Activated naive CD8-positive, alpha-beta T cell treated with anti-CD3 and anti-CD28 coated beads, Interleukin-2, amount 50 U/mL, for 24 hours (primary cell): ENCODE data around the gene EXOC3L1.

Experiments
- ATAC-seq: fragments of 150-1000 bp; cut with Tn5 transposase; one replicate; pipeline ENCODE4 v1.10.0; 2021
- DNase-seq: peaks from one replicate; pipeline ENCODE4 v3.0.0; 2021
- H3K27ac Mint-ChIP-seq: one replicate; pipeline ENCODE4 v1.8.0; 2021; ENCODE audit warnings: mild to moderate bottlenecking, mixed read lengths
- H3K27me3 Mint-ChIP-seq: one replicate; pipeline ENCODE4 v1.8.0; 2021; ENCODE audit warnings: mixed read lengths
- H3K36me3 Mint-ChIP-seq: one replicate; pipeline ENCODE4 v1.8.0; 2021; ENCODE audit warnings: low read depth, mixed read lengths
- H3K4me1 Mint-ChIP-seq: one replicate; pipeline ENCODE4 v1.8.0; 2021; ENCODE audit warnings: mixed read lengths
- H3K4me3 Mint-ChIP-seq: one replicate; pipeline ENCODE4 v1.8.0; 2021; ENCODE audit warnings: mild to moderate bottlenecking, moderate library complexity, mixed read lengths
- H3K9me3 Mint-ChIP-seq: one replicate; pipeline ENCODE4 v1.8.0; 2021; ENCODE audit warnings: mixed read lengths

EXOC3L1 gene

DNA sequence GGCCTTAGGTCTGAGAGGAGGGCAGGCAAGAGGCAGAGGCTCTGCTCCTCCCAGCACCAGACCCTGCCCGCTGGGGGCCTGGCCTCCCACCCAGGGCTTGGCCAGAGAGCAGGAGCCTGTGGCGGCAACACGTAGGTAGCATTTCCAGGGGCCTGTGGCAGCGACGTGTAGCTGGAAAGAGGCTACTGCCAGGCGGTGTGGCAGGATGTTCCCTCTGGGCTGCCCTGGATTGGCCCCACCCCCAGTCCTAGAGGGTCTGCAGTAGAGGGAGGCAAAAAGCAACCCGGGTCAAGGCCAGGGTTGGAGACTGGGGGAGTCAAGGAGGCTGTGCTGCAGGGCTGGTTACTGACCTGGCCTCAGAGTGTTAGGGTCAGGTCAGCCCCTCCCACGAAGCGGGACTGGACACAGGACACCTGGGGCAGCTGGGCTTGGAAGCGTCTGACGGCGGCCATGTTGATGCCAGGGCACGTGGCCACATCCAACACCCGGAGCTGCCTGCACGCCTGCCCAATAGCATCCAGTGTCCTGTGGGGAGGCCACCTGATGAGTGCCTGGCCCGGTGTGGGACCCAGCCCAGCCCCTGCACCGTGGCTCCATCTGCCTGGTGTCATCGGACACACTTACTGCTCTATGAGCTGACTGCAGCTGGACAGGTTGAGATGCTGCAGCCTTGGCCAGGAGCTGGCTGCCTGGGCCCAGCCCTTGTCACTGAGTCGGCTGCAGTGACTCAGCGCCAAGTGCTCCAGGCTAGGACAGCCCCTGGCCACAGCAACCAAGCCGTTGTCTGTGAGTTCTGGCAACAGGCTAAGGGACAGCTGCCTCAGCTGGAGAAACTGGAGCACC is 17.5 kb upstream of the EXOC3L1 start:
- H3K4me1 Mint-ChIP-seq = no peaks in the 10 kb centered on the region
- ATAC-seq (no peak), DNase-seq (no peak)
- H3K27ac Mint-ChIP-seq = no peak overlapping the region
- H3K4me3 Mint-ChIP-seq = no peak overlapping the region
- H3K9me3 Mint-ChIP-seq = no peaks in the 10 kb centered on the region
- H3K27me3 Mint-ChIP-seq = no peaks in the 10 kb centered on the region
- H3K36me3 Mint-ChIP-seq = peaks cover 5% of the 10 kb centered on the region

DNA sequence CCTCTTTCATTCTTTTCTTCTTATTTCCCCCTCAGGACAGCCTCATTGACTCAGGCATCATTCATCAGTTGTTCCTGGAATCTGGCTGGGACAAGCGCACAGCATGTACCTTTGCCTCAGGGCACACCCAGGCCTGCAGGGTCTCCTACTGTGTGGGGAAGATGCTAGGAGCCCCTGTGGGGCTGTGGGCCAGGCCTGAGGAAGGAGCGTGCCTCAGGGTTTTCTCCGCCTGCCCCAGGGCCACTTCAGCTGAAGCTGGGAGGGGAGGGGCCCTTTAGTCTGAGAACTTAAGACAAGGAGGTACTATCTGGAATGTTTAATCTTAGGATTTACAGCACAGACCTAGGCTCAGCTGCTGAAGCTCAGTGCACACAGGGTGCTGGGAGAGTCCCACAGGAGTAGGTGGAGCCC is 16.9 kb upstream of the EXOC3L1 start:
- Mint-ChIP-seq H3K9me3 (no peaks in the 10 kb centered on the region), H3K4me1 (no peaks in the 10 kb centered on the region), H3K36me3 (peaks cover 5% of the 10 kb centered on the region), H3K4me3 (no peak overlapping the region), H3K27ac (no peak overlapping the region), H3K27me3 (no peaks in the 10 kb centered on the region)
- no peak for ATAC-seq
- DNase-seq = no peak

DNA sequence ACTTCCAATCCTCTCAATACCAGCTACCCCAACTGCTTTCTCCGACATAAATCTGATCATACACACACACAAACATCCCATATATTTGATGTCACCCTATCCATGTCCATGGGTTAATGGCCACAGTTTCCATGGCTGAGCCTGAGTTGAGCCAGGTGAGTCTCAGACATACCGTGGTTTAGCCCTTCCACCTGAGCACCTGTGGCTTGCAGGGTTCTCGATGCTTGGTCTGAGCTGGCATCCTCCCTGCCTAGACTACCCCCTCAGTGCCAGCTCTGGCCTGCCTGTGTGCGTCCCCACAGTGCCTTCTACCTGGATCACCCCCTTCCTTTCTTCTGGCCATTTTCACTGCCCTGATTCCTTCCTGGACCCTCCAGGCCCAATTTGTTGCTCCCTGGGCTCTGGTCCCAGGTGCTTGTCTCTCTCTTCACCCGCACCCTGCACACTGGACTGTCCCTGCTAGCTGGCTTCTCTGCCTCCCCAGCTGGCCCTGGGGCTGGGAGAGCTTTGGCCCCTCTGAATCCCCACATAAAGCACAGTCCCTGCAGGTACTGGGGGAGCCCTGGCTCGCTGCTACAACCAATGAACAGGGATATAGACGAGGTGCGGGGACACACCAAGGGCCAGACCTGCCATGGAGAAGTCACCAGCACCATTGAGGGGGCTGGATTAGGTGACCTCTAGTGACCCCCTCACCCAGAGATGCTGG is 16.3 kb upstream of the EXOC3L1 start:
- ATAC-seq (no peak), DNase-seq (no peak)
- peaks cover 5% of the 10 kb centered on the region for H3K36me3 Mint-ChIP-seq
- H3K27me3 Mint-ChIP-seq = no peaks in the 10 kb centered on the region
- H3K27ac Mint-ChIP-seq = peak overlapping the region; percentile 52
- no peaks in the 10 kb centered on the region for H3K9me3 Mint-ChIP-seq
- no peak overlapping the region for H3K4me3 Mint-ChIP-seq
- no peaks in the 10 kb centered on the region for H3K4me1 Mint-ChIP-seq

DNA sequence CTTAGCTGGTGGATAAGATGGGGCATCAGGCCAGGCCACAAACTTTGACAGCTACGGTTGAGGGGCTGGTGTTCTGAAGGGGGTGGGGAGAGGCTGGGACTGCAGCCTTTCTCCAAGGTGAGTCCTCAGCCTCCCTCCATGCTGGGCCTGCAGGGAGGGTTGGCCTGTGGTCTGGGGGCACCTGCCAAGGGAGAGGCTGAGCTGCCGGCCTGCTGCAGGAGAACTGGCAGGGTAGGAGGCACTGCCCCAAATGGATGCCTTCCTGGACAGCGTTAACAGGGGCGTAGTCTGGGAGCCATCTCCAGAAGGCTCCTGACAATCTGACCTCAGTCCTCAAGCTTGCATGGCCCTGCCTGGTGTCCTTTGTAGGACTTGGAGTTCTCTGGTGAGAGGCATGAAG is 14.1 kb upstream of the EXOC3L1 start:
- Mint-ChIP-seq H3K36me3 (peaks cover 8% of the 10 kb centered on the region), H3K27me3 (no peaks in the 10 kb centered on the region), H3K9me3 (no peaks in the 10 kb centered on the region), H3K4me3 (no peak overlapping the region), H3K27ac (no peak overlapping the region), H3K4me1 (no peaks in the 10 kb centered on the region)
- DNase-seq = no peak
- no peak for ATAC-seq

DNA sequence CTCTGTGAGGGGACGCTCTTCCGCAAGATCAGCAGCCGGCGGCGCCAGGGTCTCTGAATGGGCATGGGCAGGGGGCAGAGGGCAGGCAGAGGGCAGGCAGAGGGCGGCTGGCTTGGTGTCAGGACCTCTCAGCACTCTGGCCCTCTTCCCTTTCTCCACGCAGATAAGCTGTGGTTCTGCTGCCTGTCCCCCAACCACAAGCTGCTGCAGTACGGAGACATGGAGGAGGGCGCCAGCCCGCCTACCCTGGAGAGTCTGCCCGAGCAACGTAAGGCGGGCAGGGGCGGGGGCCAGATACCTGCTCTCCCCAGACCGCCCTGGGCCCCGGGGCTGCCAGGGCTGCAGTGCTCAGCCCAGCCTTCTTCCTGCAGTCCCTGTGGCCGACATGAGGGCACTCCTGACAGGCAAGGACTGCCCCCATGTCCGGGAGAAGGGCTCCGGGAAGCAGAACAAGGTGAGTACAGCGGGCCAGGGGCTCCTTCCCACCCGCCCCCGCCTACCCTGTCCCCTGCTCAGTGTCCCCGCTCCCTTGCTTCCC is 13.1 kb upstream of the EXOC3L1 start:
- no peak overlapping the region for H3K27ac Mint-ChIP-seq
- H3K4me1 Mint-ChIP-seq = no peaks in the 10 kb centered on the region

DNA sequence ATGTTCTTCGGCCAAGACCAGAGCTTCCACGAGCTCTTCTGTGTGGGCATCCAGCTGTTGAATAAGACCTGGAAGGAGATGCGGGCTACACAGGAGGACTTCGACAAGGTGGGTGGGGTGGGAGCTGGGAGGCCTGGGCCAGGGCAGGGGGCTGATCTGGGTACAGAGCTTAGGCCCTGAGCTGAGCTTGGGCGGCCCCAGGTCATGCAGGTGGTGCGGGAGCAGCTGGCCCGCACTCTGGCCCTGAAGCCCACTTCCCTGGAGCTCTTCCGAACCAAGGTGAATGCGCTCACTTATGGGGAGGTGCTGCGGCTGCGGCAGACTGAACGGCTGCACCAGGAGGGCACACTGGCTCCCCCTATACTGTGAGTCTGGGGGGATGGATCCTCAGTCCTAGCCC is 12.5 kb upstream of the EXOC3L1 start:
- H3K4me3 Mint-ChIP-seq = no peak overlapping the region
- H3K27ac Mint-ChIP-seq = no peak overlapping the region
- ATAC-seq = no peak
- H3K4me1 Mint-ChIP-seq = no peaks in the 10 kb centered on the region
- DNase-seq = no peak
- H3K27me3 Mint-ChIP-seq = no peaks in the 10 kb centered on the region
- peaks cover 15% of the 10 kb centered on the region for H3K36me3 Mint-ChIP-seq
- H3K9me3 Mint-ChIP-seq = no peaks in the 10 kb centered on the region

More for the DNA sequence above, 13.1 kb upstream of the EXOC3L1 start:
- DNase-seq (no peak), ATAC-seq (no peak)
- Mint-ChIP-seq H3K4me3 (no peak overlapping the region), H3K27me3 (no peaks in the 10 kb centered on the region), H3K9me3 (no peaks in the 10 kb centered on the region), H3K36me3 (peaks cover 14% of the 10 kb centered on the region)

DNA sequence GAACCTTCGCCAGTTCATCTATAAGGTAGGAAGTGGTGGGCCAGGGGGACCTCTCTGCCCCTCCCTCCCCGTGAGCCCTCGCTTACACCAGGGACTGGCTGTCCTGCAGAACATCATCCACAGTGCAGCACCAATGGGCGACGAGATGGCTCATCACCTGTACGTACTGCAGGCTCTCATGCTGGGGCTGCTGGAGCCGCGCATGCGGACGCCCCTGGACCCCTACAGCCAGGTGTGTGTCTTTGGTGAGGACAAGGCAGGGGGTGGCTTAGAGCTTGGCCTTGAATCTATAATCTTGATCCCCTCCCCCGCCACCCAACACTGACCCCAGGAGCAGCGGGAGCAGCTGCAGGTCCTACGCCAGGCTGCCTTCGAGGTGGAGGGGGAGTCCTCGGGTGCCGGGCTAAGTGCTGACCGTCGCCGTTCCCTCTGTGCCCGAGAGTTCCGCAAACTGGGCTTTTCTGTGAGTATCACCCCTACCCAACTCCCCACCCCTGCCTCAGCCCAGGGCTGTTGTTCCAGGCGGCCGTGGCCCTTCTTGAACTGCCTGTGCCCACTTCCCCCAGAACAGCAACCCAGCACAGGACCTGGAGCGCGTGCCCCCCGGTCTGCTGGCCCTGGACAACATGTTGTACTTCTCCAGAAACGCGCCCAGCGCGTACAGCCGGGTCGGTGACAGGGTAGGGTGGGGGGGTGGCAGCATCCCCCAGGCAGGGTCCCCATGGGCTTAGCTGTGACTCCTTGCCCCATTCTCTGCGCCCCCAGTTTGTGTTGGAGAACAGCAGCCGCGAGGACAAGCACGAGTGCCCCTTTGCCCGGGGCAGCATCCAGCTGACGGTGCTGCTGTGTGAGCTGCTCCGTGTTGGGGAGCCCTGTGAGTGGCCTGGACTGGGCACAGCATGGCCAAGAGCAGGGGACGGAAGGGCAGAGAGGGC is 11.7 kb upstream of the EXOC3L1 start:
- no peak overlapping the region for H3K27ac Mint-ChIP-seq
- peaks cover 19% of the 10 kb centered on the region for H3K36me3 Mint-ChIP-seq
- H3K4me3 Mint-ChIP-seq = no peak overlapping the region
- H3K9me3 Mint-ChIP-seq = no peaks in the 10 kb centered on the region
- DNase-seq (no peak), ATAC-seq (no peak)
- no peaks in the 10 kb centered on the region for H3K27me3 Mint-ChIP-seq
- H3K4me1 Mint-ChIP-seq = peaks cover 2% of the 10 kb centered on the region

DNA sequence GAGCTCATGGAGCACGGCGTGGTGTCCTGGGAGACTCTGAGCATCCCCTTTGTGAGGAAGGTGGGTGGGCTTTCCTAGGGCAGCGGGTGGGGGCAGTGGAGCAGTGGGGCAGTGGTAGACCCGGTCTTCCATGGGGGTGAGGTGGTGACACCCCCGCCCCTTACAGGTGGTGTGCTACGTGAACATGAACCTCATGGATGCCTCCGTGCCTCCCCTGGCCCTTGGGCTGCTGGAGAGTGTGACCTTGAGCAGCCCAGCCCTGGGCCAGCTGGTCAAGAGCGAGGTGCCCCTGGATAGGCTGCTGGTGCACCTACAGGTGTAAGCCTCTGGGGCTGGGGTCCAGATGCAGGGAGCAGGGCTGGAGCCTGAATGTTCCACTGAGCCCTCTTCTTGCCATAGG is 10.6 kb upstream of the EXOC3L1 start:
- Mint-ChIP-seq H3K27me3 (no peaks in the 10 kb centered on the region), H3K4me3 (no peak overlapping the region), H3K4me1 (peaks cover 9% of the 10 kb centered on the region), H3K9me3 (no peaks in the 10 kb centered on the region), H3K36me3 (peaks cover 26% of the 10 kb centered on the region), H3K27ac (no peak overlapping the region)
- no peak for DNase-seq
- no peak for ATAC-seq

DNA sequence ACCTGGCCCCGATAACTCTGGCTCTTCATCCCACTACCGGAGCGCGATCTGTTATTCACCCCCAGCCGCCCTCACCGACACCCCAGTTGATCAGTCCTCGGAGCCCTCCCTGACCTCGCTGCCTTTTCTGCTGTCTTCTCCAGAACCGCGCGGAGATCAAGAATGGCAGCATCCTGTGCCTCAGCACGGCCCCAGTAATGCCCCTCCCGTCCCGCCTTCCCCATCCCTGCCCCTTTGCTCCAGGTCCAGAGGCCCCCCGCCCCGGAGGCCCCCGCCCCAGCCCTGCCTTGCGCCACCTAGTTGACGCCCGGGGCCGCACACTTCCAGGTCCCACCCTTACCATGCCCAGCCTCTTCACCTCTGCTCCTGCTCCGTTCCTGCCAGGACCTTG is 9.9 kb upstream of the EXOC3L1 start:
- peaks cover 12% of the 10 kb centered on the region for H3K4me1 Mint-ChIP-seq
- DNase-seq = no peak
- peaks cover 31% of the 10 kb centered on the region for H3K36me3 Mint-ChIP-seq
- no peaks in the 10 kb centered on the region for H3K9me3 Mint-ChIP-seq
- no peak overlapping the region for H3K4me3 Mint-ChIP-seq
- no peak for ATAC-seq
- no peaks in the 10 kb centered on the region for H3K27me3 Mint-ChIP-seq
- no peak overlapping the region for H3K27ac Mint-ChIP-seq

DNA sequence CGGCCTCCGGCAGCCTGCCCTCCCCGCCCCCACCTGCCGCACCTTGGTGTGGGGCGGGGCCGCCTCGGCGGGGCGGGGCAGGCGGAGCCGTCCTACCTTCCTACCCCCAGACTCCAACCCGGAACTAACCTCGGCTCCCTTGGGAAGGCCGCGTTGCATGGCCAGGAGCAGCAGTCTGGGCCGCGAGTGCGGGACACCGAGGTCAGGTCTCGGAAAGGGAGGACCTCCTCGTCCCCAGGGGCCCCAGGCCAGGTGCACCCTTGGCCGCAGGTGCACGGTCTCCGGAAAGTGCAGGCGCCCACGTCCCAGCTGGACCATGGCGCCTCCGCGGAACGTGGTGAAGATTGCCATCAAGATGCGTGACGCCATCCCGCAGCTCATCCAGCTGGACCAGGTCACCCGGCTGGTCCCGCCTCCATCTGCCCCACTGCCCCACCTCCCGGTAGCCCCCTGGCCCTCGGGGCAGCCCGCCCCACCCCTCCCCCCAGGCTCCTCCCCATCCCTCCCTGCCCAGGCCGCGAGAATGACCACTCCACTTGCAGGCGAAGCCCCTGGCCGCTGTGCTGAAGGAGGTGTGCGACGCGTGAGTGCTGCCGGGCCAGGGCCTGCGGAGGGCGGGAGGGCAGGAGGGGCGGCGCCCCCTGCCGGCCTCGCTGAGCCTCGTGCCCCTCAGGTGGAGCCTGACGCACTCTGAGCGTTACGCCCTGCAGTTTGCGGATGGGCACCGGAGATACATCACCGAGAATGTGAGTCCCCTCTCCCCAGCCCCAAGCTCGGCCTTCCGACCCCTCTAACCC is 9.3 kb upstream of the EXOC3L1 start, which contains the start of gene ELMO3:
Gene ELMO3, plus strand, starts transcription at position 121 of the 797 bp plus-strand sequence. Its CDS starts 196 bp downstream, at position 317.
- DNase-seq (no peak), ATAC-seq (no peak)
- Mint-ChIP-seq H3K27me3 (no peaks in the 10 kb centered on the region), H3K27ac (no peak within 1 kb of the TSS), H3K9me3 (no peaks in the 10 kb centered on the region), H3K36me3 (peaks cover 36% of the 10 kb centered on the region), H3K4me3 (no peak within 1 kb of the TSS), H3K4me1 (peaks cover 13% of the 10 kb centered on the region)

DNA sequence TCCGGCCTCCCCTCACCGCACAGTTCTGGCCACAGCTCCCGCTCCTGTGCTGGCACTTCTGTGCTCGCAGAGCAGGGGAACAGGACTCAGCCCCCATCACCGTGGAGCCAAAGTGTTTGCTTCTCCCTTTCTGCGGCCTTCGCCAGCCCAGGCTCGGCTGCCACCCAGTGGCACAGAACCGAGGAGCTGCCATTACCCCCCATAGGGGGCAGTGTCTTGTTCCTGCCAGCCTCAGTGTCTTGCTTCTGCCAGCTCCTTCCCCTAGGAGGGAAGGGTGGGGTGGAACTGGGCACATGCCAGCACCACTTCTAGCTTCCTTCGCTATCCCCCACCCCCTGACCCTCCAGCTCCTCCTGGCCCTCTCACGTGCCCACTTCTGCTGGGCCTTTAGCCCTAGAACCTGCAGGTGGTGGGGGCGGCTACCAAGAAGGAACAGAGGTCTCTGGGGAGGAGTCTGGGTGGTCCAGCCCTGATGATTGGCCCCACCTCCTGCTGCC is 8.3 kb upstream of the EXOC3L1 start:
- Mint-ChIP-seq H3K4me1 (peaks cover 22% of the 10 kb centered on the region), H3K4me3 (no peak overlapping the region), H3K27ac (no peak overlapping the region), H3K36me3 (peaks cover 41% of the 10 kb centered on the region), H3K9me3 (no peaks in the 10 kb centered on the region), H3K27me3 (no peaks in the 10 kb centered on the region)
- DNase-seq = no peak
- peak; percentile 54 for ATAC-seq

DNA sequence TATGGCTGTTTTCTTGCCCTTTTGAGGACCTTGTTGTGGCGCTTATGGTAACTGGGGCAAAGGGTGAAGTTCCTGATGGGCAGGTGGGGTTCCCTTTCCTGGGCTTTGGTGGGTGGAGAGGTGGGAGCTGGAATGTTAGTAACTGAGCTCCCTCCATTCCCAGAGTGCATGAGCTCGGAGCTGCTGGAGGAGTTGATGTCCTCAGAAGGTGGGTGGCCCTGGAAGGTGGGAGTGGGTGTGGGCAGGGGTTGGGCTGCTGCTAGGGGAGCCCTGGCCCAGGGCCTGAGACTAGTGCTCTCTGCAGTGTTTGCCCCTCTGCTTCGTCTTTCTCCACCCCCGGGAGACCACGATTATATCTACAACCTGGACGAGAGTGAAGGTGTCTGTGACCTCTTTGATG is 7.8 kb upstream of the EXOC3L1 start:
- Mint-ChIP-seq H3K27me3 (no peaks in the 10 kb centered on the region), H3K9me3 (no peaks in the 10 kb centered on the region), H3K4me1 (peaks cover 28% of the 10 kb centered on the region), H3K4me3 (no peak overlapping the region), H3K27ac (no peak overlapping the region), H3K36me3 (peaks cover 47% of the 10 kb centered on the region)
- DNase-seq (no peak), ATAC-seq (no peak)

DNA sequence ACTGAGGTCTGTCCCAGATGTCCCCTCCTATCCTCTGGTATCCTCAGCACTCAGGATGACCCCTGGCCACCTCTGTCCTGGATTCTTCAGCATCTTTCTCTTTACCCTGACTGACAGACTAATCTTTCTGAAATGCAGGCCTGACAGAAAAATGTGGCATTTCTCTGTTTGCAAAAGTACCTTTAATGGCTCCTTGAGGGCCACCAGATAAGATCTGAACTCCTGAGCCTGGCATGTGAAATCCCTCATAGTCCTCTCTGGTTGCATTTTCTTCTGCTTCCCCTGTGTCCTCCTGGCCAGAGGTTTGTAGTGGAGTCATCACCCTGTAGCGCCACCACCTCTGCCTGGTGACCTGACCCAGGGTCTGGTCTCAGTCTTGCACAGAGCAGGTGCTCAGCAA is 6.9 kb upstream of the EXOC3L1 start:
- peaks cover 31% of the 10 kb centered on the region for H3K4me1 Mint-ChIP-seq
- DNase-seq (no peak), ATAC-seq (no peak)
- H3K9me3 Mint-ChIP-seq = no peaks in the 10 kb centered on the region
- peaks cover 50% of the 10 kb centered on the region for H3K36me3 Mint-ChIP-seq
- no peaks in the 10 kb centered on the region for H3K27me3 Mint-ChIP-seq
- no peak overlapping the region for H3K27ac Mint-ChIP-seq
- no peak overlapping the region for H3K4me3 Mint-ChIP-seq
